ENCODE measurements around the gene FITM1. TPM values are rescaled to one million over a fixed set of nuclear protein-coding genes. Genes with fewer than 3 reads are reported as not detected.
A peak's percentile ranks its signal among the peaks of the same experiment; 100 is the strongest.

The FITM1 gene
- polyA plus RNA-seq, 1 donor (not counting 4 experiments of a cell fraction or from before 2014, with no cell fraction given): not detected

- H3K27ac ChIP-seq (ENCODE audit: control insufficient read depth, insufficient read depth, low read length): peak within 1 kb of the TSS; percentile 69
- TF ChIP-seq CTCF (optimal IDR thresholded peaks at IDR 0.05 in 1 of 3, IDR thresholded peaks at IDR 0.05 in 1 of 3, conservative IDR thresholded peaks at IDR 0.05 in 1 of 3; ENCODE audit: extremely low read depth in 1 of 3, insufficient read depth in 2 of 3, low read length in 3 of 3) (no peak), EZH2 (IDR thresholded peaks at IDR 0.05; ENCODE audit: low read length) (no peak)
- H3K79me2 ChIP-seq (ENCODE audit: control insufficient read depth, insufficient read depth, low read length): peaks cover 31% of the 10 kb centered on the region
- FAIRE-seq: peak; percentile 32
- H2AFZ ChIP-seq (ENCODE audit: control insufficient read depth, low read length): peak within 1 kb of the TSS; percentile 73
- peaks cover 28% of the 10 kb centered on the region for H3K4me1 ChIP-seq (ENCODE audit: control insufficient read depth, extremely low read depth, insufficient read depth, low read length)
- H3K4me2 ChIP-seq (ENCODE audit: control insufficient read depth, extremely low read depth, insufficient read depth, low read depth, low read length): peak within 1 kb of the TSS; percentile 94
- no peak for DNase-seq (ENCODE audit: low read depth, low spot score)
- H4K20me1 ChIP-seq (ENCODE audit: control insufficient read depth, extremely low read depth, insufficient read depth, low read length): no peaks in the 10 kb centered on the region
- peaks cover 12 to 21% of the 10 kb centered on the region in 2 experiments for H3K36me3 ChIP-seq (ENCODE audit: control insufficient read depth in 2 of 2, extremely low read depth in 1 of 2, insufficient read depth in 2 of 2, low read length in 2 of 2)
- no peaks in the 10 kb centered on the region for H3K27me3 ChIP-seq (ENCODE audit: control insufficient read depth, extremely low read depth, insufficient read depth, low read length)
- no peaks in the 10 kb centered on the region for H3K9me3 ChIP-seq (ENCODE audit: control insufficient read depth, low read depth, low read length)
- dilution Hi-C loops (cut with MboI; ENCODE audit: extremely low pct_ligation_motif_present, low sequenced_read_pairs): no loop called here
- peaks cover 2% of the 10 kb centered on the region for H3K9me1 ChIP-seq (ENCODE audit: control insufficient read depth, extremely low read depth, insufficient read depth, low read length)
- H3K4me3 ChIP-seq (ENCODE audit: control insufficient read depth in 2 of 3, extremely low read depth in 1 of 3, insufficient read depth in 2 of 3, low read depth in 1 of 3, low read length in 3 of 3): peak within 1 kb of the TSS; percentile 81 to 88 (median 85)
- peak within 1 kb of the TSS; percentile 88 for H3K9ac ChIP-seq (ENCODE audit: control insufficient read depth, extremely low read depth, insufficient read depth, low read length)
These were observed 5.6 kb downstream of the FITM1 start, which contains the start of gene PSME1 for GRCh38 chr14:24135834-24136683. PSME1 (plus strand) TSS chr14:24136194; CDS start chr14:24136263, 69 bp downstream.

GRCh38 chr14:24136684-24137528, 6.4 kb downstream of the FITM1 start:
- DNase-seq (ENCODE audit: low read depth, low spot score) (no peak), FAIRE-seq (no peak)
- H3K4me2 ChIP-seq (ENCODE audit: control insufficient read depth, extremely low read depth, insufficient read depth, low read depth, low read length): peak overlapping the region; percentile 94
- no peaks in the 10 kb centered on the region for H3K9me3 ChIP-seq (ENCODE audit: control insufficient read depth, low read depth, low read length)
- H3K9me1 ChIP-seq (ENCODE audit: control insufficient read depth, extremely low read depth, insufficient read depth, low read length): peaks cover 2% of the 10 kb centered on the region
- no peaks in the 10 kb centered on the region for H4K20me1 ChIP-seq (ENCODE audit: control insufficient read depth, extremely low read depth, insufficient read depth, low read length)
- dilution Hi-C loops (cut with MboI; ENCODE audit: extremely low pct_ligation_motif_present, low sequenced_read_pairs): no loop called here
- H3K9ac ChIP-seq (ENCODE audit: control insufficient read depth, extremely low read depth, insufficient read depth, low read length): peak overlapping the region; percentile 88
- peaks cover 31% of the 10 kb centered on the region for H3K4me1 ChIP-seq (ENCODE audit: control insufficient read depth, extremely low read depth, insufficient read depth, low read length)
- H3K4me3 ChIP-seq (ENCODE audit: control insufficient read depth in 2 of 3, extremely low read depth in 1 of 3, insufficient read depth in 2 of 3, low read depth in 1 of 3, low read length in 3 of 3): peak overlapping the region; percentile 81 to 88 (median 85)
- H3K27ac ChIP-seq (ENCODE audit: control insufficient read depth, insufficient read depth, low read length): peak overlapping the region; percentile 69
- TF ChIP-seq CTCF (optimal IDR thresholded peaks at IDR 0.05 in 1 of 3, IDR thresholded peaks at IDR 0.05 in 1 of 3, conservative IDR thresholded peaks at IDR 0.05 in 1 of 3; ENCODE audit: extremely low read depth in 1 of 3, insufficient read depth in 2 of 3, low read length in 3 of 3) (no peak), EZH2 (IDR thresholded peaks at IDR 0.05; ENCODE audit: low read length) (no peak)
- H3K36me3 ChIP-seq (ENCODE audit: control insufficient read depth in 2 of 2, extremely low read depth in 1 of 2, insufficient read depth in 2 of 2, low read length in 2 of 2): peaks cover 12 to 21% of the 10 kb centered on the region in 2 experiments
- no peaks in the 10 kb centered on the region for H3K27me3 ChIP-seq (ENCODE audit: control insufficient read depth, extremely low read depth, insufficient read depth, low read length)
- H2AFZ ChIP-seq (ENCODE audit: control insufficient read depth, low read length): peak overlapping the region; percentile 73
- H3K79me2 ChIP-seq (ENCODE audit: control insufficient read depth, insufficient read depth, low read length): peaks cover 32% of the 10 kb centered on the region
